EH (cell line): Measurements from ENCODE around the gene ADORA2B.
"Not testable (repeated sequence)": the region's sequence is repeated elsewhere in the genome, so short reads cannot be mapped to it uniquely, and the experiment has no call there.

ENCODE experiments used
- DNase-seq: peaks from one replicate; pipeline ENCODE4 v3.0.0-alpha.2; 2015; ENCODE audit warnings: low read depth

The ADORA2B gene

DNA sequence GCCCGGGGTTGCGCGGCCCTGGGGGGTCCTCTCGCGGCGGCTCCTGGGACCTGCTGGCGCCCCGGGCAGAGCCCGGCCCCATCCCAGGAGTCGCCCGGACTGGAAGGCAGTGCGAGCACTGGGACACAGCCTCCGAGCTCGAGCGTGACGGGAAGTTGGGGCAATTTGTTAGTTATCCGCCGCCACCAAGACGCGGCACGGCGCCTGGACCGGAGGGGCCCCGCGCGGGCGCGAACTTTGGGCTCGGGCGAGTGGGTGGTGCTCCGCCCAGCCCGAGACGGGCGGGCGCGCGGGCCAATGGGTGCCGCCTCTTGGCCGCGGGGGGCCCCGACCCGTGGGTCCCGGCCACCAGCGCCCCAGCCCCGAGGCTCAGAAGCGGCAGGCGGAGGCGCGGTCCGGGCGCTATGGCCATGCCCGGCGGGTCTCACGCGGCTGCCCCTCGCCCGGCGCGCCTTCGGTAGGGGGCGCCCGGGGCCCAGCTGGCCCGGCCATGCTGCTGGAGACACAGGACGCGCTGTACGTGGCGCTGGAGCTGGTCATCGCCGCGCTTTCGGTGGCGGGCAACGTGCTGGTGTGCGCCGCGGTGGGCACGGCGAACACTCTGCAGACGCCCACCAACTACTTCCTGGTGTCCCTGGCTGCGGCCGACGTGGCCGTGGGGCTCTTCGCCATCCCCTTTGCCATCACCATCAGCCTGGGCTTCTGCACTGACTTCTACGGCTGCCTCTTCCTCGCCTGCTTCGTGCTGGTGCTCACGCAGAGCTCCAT, at the start of gene ADORA2B:
TSS of gene ADORA2B (plus strand) at position 372 of the 768 bp plus-strand sequence. CDS start at position 491, 119 bp downstream.
- DNase-seq: peak; percentile 78

- DNase-seq: no peak
Measured at GRCh38 chr17:15896277-15896676, 48.7 kb upstream of the ADORA2B start.

DNA sequence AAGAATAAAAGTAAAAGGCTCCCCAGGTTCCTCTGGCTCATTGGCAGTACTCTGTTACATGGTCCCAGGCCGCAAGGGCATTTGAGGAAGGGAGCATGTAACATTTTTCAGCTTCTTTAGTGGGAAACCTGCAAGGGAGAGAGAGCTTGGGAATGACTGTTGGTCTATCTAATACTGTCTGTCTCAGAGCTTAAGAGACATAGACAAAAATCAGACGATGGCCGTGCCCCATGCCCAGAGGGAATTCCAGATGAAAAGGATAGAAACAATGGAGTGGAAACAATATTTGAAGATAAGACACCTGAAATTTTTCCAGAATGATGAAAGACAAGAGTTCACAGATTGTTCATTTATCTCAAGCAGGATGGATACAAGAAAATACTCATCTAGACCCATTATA, 48.1 kb upstream of the ADORA2B start:
- no peak for DNase-seq

- not testable (repeated sequence) for DNase-seq
Measured at GRCh38 chr17:15899596-15899995, 45.3 kb upstream of the ADORA2B start.

DNA sequence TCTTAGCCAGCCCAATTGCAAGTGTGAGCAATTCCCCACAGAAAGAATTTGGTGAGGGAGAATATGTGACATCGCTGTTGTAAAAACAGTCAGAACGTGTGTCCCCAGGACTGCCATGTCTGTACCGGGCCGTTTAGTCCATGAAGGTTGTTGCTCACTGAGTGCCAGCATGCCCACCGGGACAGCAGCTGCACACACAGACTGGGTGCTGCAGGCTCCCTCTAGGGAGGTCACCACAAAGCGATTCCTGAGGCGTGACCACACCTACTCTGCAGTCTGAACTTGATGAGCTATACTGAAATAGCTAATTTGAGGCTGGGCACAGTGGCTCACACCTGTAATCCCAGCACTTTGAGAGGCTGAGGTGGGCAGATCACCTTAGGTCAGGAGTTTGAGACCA, 44.1 kb upstream of the ADORA2B start:
- DNase-seq: no peak

GRCh38 chr17:15905236-15905635, 39.7 kb upstream of the ADORA2B start:
- DNase-seq: not testable (repeated sequence)

GRCh38 chr17:15907290-15907689, 37.6 kb upstream of the ADORA2B start:
- no peak for DNase-seq

GRCh38 chr17:15908378-15908777, 36.6 kb upstream of the ADORA2B start:
- no peak for DNase-seq

DNA sequence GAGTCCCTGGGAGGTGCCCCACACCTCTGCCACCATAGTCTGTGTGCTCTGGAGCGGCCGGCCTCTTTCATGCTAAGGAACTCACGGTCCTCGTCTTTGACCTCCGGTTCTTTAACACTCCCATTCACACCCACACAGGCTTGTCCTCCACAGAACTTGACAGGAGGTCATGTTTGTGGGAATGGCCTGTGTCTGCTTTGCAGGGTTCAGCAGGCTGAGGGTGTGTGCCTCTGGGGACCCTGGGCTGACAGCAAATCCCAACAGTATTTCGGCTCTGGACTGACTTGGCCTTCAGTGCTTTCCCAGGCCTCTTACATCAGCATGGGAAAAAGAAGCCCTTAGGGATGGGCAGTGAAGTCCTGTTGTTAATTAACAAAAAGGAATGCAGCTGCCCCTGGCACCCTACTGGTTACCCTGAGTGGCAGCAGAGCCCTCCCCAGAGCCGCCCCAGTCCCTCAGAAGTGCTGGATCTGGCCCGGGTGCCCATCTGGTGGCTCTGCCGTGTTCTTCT, 35.4 kb upstream of the ADORA2B start:
- DNase-seq: peak; percentile 72

DNA sequence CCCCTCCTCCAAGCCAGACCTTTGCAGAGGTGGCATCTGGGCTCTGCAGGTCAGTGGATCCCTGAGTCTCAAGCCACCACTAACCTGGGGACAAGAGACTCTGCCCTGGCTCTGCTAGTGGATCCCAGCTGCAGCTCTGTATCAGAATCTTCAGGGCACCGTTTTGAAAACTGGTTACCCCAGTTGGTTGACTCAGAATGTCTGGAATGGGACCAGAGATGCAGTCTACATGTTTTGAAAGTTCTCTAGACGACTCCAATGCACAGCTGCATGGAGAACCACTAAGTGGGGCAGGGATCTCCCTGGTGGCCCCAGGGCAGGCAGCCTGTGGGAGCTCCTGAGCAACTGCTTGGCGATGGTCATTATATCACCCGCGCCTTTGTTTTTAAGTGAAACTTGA, 34.1 kb upstream of the ADORA2B start:
- peak; percentile 58 for DNase-seq

DNA sequence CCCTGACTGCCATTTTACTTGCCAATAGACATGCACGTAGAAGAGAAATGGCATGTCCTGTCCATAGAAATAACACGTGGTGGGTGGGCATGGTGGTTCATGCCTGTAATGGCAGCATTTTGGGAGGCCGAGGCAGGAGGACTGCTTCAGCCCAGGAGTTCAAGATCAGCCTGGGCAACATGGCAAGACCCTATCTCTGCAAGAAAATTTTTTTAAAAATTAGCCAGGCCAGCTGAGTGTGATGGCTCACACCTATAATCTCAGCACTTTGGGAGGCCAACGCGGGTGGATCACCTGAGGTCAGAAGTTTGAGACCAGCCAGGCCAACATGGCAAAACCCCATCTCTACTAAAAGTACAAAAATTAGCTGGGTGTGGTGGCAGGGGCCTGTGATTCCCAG, 33.2 kb upstream of the ADORA2B start:
- not testable (repeated sequence) for DNase-seq

DNA sequence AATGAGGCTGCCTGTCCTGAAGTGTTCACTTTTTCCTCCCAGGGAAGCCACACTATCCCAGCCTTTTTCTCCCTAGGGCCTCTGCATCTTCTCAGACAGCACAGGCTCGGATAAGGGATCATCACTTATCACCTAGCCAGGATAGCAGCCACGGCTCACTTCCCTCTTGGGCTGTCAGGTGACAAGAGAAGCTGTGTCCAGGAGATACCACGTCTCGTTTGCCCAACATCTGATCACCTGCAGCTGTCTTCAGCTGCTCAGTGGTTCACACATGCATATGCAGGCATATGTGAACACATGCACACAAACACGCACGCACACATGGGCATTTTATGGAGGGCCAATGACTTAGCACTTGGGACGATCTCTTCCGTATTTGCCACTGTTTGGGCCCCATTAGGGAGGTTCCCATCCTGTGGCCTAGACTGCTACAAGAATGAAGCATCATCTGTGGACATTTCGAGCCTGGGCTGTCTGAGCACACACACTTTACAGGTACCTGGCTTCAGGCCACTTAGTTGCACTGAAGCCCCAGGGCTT, 32.4 kb upstream of the ADORA2B start:
- DNase-seq: no peak

GRCh38 chr17:15913826-15914225, 31.1 kb upstream of the ADORA2B start:
- DNase-seq: no peak

DNA sequence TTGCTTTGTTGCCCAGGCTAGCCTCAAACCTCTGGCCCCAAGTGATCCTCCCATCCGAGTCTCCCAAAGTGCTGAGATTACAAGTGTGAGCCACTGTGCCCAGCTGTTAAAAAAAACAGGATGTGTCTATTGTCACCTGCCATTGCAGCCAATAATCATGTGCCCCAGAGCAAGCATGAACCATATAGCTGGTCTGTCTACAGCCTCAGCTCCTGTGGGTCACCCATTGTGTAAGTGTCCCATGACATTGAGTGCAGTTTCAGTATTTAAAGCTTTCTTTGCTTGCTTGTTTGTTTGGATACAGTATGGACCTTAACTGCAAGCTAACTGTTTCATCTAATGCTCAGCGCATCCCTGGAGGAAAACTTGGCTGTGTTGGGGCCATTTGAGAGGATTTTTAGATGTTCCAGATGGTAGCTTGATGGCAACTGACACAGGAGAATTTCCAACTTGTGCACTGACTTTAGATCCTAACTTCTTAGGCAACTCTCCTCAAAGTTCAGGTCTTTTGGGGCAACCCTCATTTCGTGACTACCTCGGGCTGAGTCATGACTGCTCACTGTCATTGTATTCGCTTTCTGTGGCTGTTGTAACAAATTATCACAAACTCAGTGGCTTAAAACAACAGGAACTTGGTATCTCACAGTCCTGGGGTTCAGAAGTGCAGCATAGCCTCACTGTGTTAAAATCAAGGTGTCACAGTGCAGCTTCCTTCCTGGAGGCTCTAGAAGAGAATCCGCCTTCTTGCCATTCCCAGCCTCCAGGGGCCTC, 30.3 kb upstream of the ADORA2B start:
- DNase-seq: peak; percentile 85

DNA sequence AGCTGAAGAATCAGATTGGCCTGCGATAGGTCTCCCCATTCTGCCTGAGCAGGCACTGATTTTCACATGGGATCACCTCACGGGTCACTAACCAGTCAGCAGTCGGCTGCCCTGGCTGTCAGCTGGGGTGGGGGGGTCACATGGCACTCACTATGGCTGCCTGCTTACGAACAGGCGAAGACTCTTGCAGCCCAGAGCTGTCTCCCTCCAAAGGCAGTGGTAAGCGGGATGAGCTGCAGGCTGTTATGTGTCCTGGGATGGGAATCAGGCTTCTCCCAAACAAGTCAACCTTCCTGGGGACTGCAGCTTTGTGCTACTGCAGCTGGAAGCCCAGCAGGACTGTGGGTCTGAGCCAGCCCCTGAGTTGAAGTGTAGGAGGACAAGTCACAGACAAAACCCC, 29.0 kb upstream of the ADORA2B start:
- DNase-seq: no peak

GRCh38 chr17:15917021-15917437, 27.9 kb upstream of the ADORA2B start:
- no peak for DNase-seq

GRCh38 chr17:15917438-15918027, 27.4 kb upstream of the ADORA2B start:
- DNase-seq: no peak

- DNase-seq: no peak
Measured at GRCh38 chr17:15918261-15918660, 26.7 kb upstream of the ADORA2B start.

DNA sequence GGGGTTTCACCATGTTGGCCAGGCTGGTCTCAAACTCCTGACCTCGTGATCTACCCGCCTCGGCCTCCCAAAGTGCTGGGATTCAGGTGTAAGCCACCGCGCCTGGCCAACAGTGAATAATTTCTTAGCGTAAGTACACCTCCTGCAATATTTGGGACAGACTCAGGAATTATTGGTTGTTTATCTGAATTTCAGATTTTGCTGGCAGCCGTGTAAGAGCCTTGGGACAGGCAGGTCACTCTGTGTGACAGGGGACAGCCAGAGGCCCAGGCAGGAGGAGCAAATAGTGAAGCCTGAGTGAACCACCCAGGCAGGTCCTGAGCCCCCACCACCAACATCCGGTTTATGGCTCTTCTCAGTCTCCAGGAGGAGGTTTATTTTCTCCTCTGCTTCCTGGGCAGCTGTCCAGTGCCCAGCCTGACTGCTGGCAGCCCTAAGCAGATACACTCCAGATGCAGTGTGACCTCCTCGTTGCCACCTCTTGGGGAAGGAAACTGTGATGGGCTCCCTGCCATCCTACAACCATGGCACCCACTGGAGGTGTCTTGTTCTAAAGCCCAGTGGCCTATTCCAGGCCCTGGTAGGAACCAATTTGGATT, 26.2 kb upstream of the ADORA2B start:
- peak; percentile 47 for DNase-seq

- DNase-seq: no peak
Measured at GRCh38 chr17:15919466-15919865, 25.5 kb upstream of the ADORA2B start.

DNA sequence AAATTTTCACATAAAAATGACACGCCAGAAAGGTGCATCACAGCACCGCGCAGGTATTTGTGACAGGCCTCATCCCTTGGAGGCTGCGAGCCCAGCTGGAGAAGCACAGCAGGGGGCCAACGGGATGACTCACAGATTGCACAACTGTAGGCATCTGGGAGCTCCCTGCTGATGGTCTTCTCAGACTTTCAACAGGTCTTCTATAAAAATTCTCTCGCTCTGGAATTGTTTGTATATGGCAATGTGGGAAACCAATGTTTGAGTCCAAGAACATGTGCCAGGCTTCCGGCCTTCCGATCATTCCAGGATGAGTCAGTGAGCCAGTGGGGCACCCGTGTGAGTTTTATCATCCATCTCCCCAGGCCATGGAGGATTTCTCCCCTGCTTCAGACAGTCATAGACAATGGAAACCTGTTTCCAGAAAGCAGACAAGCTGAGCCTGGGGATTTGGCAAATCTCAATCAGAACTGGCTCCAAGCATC, 24.1 kb upstream of the ADORA2B start:
- DNase-seq: peak; percentile 100

GRCh38 chr17:15921640-15922039, 23.3 kb upstream of the ADORA2B start:
- DNase-seq: no peak
